GM21576 (cell line): ENCODE data around the gene CD74.

Experiments used
- ATAC-seq: cut with Tn5 transposase; IDR thresholded peaks from one replicate; pipeline ENCODE4 v1.9.1; 2021; ENCODE audit warnings: mild to moderate bottlenecking, moderate library complexity; ENCODE audit not compliant: unreplicated experiment

The CD74 gene

DNA sequence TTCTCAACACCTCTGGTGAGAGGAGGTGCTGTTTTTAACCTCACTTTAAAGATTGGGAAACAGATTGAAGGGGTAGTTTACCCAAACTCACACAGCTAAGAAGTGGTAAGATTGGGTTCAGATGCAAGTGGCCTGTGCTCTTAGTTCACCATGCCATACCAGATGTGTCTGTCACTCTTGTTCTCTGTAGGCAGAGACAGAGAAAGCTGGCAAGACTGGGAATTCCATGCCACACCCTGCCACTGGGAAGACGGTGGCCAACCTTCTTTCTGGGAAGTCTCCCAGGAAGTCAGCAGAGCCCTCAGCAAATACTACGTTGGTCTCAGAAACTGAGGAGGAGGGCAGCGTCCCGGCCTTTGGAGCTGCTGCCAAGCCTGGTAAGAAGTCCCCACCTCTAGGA, 44.2 kb downstream of the CD74 start:
- ATAC-seq, result no peak

DNA sequence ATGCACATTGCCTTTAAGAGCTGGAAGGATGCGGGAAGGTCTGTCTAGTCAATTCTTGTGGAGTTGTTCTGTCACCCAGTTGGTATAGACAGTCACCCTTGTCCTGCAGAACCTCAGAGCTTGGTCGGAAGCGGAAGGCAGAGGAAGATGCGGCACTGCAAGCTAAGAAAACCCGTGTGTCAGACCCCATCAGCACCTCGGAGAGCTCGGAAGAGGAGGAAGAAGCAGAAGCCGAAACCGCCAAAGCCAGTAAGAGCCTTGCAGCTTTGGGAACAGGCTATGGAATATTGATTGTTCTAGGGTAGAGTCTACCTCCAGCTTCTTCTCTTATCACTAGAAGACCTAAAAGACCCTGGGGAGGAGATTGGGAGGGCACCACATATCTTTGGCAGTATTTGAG, 48.7 kb downstream of the CD74 start:
- no peak for ATAC-seq

DNA sequence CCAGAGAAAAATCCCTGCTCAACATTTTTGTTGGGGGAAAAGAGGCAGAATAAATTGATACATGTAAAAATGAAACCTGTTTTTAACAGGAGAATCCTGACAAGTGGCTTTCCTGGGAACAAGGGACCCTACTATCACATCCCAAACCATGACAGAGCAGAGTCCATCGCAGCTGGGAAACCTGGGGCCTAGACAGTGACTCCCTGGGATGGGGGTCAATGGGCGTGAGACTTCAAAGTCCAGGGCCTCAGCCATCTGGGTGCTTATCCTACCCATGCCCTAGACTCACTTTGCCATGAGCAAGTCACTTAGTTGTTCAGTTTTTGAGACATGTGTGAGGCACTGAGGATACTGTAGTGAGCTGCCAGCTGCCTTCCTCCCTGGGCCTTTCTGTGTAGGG, 49.5 kb downstream of the CD74 start:
- ATAC-seq, result no peak

DNA sequence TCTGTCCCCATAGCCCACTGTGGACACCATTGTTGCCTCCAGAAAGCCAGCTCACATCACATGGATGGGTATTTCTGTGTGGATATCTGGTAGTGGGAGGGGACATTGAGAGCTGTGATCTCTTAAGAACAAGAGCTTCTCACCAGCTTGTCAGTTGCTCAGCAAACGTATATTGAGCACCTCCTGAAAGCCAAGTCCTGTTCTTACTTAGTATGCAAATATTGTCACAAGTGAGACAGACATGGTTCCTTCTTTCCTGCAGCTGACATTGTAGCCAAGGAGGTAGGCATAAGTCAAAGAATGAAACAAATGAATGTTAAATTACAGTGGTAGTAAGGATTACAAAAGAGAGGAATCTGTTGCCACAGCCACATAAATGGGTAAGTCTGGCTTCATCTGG, 51.4 kb downstream of the CD74 start:
- ATAC-seq, result peak; percentile 37

DNA sequence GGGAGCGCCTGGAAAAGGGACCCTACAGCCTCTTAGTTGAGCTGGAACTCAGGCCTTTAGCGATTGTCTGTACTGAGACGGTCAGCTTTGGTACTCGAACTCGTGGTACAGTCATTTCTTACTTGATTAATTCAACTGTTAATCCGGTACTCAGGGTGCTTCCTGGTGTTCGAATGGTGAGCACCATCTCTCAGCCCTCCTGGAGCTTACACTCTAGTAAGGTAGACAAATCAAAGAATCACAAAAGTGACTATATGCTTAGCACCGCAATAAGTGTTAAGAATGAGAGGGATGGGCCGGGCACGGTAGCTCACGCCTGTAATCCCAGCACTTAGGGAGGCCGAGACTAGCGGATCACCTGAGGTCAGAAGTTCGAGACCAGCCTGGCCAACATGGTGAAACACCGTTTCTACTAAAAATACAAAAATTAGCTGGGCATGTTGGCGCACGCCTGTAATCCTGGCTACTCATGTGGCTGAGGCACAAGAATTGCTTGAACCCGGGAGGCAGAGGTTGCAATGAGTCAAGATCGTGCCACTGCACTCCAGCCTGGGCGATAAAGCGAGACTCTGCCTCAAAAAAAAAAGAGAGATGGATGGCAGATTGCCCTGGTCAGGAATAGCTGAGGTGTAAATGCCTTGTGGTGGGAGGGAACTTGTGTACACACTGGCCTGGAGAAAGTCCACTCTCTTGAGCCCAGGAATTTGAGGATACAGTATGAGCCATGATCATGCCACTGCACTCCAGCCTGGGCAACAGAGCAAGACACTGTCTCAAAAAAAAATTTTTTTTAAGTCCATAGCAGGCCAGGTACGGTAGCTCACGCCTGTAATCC, 54.2 kb downstream of the CD74 start:
- no peak for ATAC-seq

DNA sequence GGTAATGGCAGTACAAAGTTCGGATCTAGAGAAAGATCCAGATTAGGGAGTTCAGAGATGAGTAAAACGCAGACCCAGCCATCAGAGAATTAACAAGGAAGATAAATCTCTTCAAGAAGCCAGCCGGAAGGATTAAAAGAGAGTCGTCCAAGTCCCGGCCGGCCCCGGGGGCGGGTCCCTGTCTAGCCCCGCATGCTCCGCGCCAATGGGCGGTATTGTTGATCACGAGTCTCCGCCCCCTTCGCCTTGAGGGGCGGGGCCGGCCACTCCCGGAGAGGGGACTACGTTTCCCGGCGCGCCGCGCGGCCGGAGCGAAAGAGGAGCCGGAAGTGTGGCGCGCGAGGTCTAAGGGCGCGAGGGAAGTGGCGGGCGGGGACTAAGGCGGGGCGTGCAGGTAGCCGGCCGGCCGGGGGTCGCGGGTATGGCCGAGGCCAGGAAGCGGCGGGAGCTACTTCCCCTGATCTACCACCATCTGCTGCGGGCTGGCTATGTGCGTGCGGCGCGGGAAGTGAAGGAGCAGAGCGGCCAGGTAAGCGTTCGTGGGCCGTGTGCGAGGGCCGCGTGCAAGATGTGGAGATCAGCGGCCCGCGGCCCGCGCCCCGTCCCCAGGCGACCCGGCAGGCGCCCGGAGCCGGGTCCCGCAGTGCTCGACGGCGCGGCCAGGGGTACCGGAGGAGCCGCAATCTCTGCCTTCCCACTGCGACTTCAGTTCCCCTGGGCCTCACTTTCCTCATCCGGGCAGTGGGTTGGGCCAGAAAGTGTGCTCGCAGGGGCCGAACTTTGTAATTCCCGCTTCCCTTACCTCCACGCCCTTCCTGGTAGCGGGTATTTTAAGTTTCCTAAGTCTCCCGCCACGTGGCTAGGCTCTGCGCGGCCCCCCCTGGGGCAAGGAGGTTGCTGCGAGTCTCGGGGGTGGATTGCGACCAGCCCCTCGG, 55.1 kb downstream of the CD74 start, which contains the start of gene TCOF1:
TSS of gene TCOF1 (plus strand) at position 372 of the 935 bp plus-strand sequence. CDS start at position 422, 50 bp downstream.
- ATAC-seq, result peak; percentile 93

DNA sequence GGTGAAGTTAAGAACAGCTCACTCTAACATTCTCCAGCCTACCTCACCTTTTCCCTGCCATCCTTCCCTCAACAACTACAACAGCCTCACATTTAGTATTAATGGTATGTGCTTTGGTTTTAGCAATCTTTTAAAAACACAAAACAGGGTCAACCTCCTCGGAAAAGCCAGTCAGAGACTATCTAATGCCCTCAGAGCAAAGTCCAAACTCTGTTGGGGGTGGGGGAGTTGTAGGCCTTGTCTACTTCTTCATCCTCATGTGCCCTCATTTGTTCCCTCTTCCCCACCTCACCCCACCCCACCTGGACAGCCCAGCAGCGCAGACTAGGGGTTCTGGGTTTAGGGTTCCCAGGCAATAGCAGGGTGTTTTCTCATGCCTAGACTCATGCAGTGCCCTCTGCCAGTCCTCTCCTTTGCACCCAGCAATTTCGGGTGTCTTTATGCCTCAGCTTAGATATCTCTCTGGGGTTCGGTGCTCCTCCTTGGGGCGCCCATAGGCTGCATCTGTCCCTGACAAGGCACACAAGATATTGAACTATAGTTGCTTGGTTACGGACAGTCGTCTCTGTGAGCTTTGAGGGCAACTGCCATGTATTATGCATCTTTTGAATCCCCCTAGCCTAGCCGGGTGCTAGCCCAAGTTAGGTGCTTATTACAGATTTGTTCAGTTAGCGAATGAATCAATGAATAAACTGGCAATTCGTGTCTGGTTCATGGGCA, 56.0 kb downstream of the CD74 start:
- ATAC-seq, result no peak

DNA sequence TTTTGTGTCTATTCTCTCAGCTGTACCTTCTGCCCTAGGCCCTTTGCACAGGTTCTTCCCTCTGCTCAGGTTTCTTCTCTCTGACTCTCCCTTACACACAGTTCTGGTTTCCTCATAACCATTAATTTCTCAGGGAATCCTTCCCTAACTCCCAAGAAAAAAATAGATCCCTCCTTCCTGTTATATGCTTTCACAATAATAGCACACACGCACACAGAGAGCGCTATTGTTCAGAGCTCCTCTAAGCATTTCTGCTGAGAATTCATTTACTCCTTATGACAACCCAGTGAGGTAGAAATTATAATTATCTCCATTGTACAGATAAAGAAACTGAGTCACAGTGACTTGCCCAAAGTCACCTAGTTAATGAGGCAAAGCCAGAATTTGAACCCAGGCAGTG, 56.9 kb downstream of the CD74 start:
- no peak for ATAC-seq

DNA sequence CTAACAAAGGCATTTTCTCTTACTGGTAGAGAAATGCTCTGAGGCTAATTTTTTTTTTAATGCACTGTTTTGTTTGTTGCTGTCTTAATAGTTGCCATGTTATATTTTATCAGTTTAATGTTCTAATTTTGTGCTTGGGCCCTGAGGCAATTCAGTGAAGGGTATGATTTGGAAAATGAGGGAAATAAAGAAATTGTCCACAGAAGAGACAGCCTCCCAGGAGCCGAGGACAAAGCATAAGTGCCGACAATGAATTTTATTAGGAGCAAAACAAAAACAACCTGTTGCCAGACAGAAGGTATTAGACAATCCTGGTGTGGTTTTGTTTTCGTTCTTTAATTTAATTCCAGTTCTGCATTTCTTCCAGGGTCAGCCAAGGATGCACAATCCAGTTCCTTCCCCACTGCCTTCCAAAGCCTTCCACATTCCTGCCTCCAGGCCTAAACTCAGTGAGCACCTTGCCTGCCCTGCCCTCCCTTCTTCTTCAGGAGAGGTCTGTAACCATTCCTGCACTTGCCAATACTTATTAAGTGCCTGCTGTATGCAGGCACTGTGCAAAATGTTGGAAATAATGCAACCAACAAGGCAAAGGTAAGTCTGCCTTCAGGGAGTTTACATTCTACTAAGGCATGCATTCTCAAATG, 59.6 kb downstream of the CD74 start:
- no peak for ATAC-seq

DNA sequence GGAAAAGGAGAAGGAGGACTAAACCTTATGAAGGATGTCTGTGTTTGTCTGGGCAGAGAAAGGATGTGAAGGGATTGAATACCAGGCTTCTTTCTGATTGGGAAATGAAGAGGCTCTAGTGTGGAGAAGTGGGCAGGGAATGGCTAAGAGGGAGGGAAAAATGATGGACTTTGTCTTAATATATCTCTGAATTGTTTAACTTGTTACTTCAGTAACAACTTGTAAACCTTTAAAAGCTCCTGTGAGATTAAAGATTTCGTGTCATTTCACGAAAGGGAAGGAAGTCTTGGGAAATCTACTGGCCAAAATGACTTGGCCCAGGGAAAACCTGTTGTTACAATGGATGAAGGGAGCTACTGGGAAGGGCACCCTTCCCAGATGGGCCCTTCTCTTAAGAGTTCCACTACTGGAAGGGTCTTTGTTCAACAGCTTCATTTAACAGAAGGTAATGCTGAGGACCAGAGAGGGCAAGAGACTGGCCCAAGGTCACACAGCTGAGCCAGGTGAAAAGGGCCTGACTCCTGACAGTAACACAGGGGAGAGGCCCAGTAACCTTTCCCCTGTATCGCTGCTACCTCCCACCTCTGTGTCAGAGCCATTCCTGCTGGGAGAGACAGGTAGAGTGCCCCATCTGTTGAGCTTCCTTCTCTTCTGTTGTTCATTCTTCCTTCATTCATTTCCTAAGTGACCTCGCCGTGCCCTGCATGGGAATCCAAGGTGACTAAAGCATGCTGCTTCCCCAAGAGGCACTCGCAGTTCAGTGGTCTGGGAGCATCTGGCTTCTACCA, 60.3 kb downstream of the CD74 start:
- ATAC-seq, result no peak
